ENCODE results near the gene IKZF2.

Gene IKZF2

GRCh38 chr2:213098612-213099011 lies 52.8 kb downstream of the IKZF2 start:
- DNase-seq, result no peak

- DNase-seq, result no peak
These were observed 59.6 kb downstream of the IKZF2 start for GRCh38 chr2:213091765-213092164.

- no peak for DNase-seq
These were observed 60.6 kb downstream of the IKZF2 start for GRCh38 chr2:213090772-213091171.

GRCh38 chr2:213089438-213089837 lies 62.0 kb downstream of the IKZF2 start:
- DNase-seq, result no peak

GRCh38 chr2:213087040-213087439 lies 64.4 kb downstream of the IKZF2 start:
- DNase-seq, result no peak

GRCh38 chr2:213086571-213086970 lies 64.8 kb downstream of the IKZF2 start:
- DNase-seq, result no peak

GRCh38 chr2:213086050-213086449 lies 65.4 kb downstream of the IKZF2 start:
- no peak for DNase-seq

GRCh38 chr2:213085538-213085937 lies 65.9 kb downstream of the IKZF2 start:
- no peak for DNase-seq

GRCh38 chr2:213084261-213084660 lies 67.2 kb downstream of the IKZF2 start:
- no peak for DNase-seq

- no peak for DNase-seq
These were observed 70.3 kb downstream of the IKZF2 start for GRCh38 chr2:213080969-213081617.

- no peak for DNase-seq
These were observed 71.7 kb downstream of the IKZF2 start for GRCh38 chr2:213079756-213080155.

GRCh38 chr2:213078686-213079085 lies 72.7 kb downstream of the IKZF2 start:
- no peak for DNase-seq

- no peak for DNase-seq
These were observed 81.9 kb downstream of the IKZF2 start for GRCh38 chr2:213069531-213069930.

- no peak for DNase-seq
These were observed 82.6 kb downstream of the IKZF2 start for GRCh38 chr2:213068676-213069359.

- DNase-seq, result no peak
These were observed 83.5 kb downstream of the IKZF2 start for GRCh38 chr2:213067888-213068287.

- DNase-seq, result no peak
These were observed 85.0 kb downstream of the IKZF2 start for GRCh38 chr2:213066443-213066743.

GRCh38 chr2:213065583-213066442 lies 85.6 kb downstream of the IKZF2 start:
- no peak for DNase-seq

- no peak for DNase-seq
These were observed 87.3 kb downstream of the IKZF2 start for GRCh38 chr2:213064099-213064498.

- no peak for DNase-seq
These were observed 93.4 kb downstream of the IKZF2 start for GRCh38 chr2:213057977-213058376.

- no peak for DNase-seq
These were observed 105.0 kb downstream of the IKZF2 start for GRCh38 chr2:213046431-213046830.

GRCh38 chr2:213043566-213043965 lies 107.8 kb downstream of the IKZF2 start:
- no peak for DNase-seq

- no peak for DNase-seq
These were observed 109.2 kb downstream of the IKZF2 start for GRCh38 chr2:213042262-213042661.

- DNase-seq, result no peak
These were observed 114.6 kb downstream of the IKZF2 start for GRCh38 chr2:213036836-213037235.

- no peak for DNase-seq
These were observed 116.8 kb downstream of the IKZF2 start for GRCh38 chr2:213034585-213034984.
